Trophoblast cell (in vitro differentiated cells and primary cell): ENCODE results near the gene SLC17A8.

Experiments
- DNase-seq, 2 donors: peaks; one replicate each; pipeline ENCODE4 v3.0.0-alpha.2; 2016
- H2AFZ ChIP-seq: 2 replicates; pipeline ENCODE4 v1.6.1; 2013; ENCODE audit warnings: low read length, moderate library complexity, mild to moderate bottlenecking; ENCODE audit not compliant: insufficient read depth, poor library complexity
- H2AK5ac ChIP-seq: 2 replicates; pipeline ENCODE4 v1.6.1; 2013; ENCODE audit warnings: mild to moderate bottlenecking, low read length
- H2BK120ac ChIP-seq: 2 replicates; pipeline ENCODE4 v1.6.1; 2013; ENCODE audit warnings: low read length, mild to moderate bottlenecking, moderate library complexity; ENCODE audit not compliant: insufficient read depth, poor library complexity
- H2BK12ac ChIP-seq: 2 replicates; pipeline ENCODE4 v1.6.1; 2013; ENCODE audit warnings: mild to moderate bottlenecking, low read length, moderate library complexity
- H2BK5ac ChIP-seq: 2 replicates; pipeline ENCODE4 v1.6.1; 2013; ENCODE audit warnings: low read length, low read depth, moderate library complexity, mild to moderate bottlenecking; ENCODE audit not compliant: poor library complexity
- H3K14ac ChIP-seq: 2 replicates; pipeline ENCODE4 v1.6.1; 2013; ENCODE audit warnings: mild to moderate bottlenecking, low read length
- H3K18ac ChIP-seq: 2 replicates; pipeline ENCODE4 v1.6.1; 2013; ENCODE audit warnings: mild to moderate bottlenecking, low read length
- H3K23ac ChIP-seq: 2 replicates; pipeline ENCODE4 v1.6.1; 2013; ENCODE audit warnings: low read length
- H3K27ac ChIP-seq: 2 replicates; pipeline ENCODE4 v1.5.1; 2013; ENCODE audit warnings: low read depth, mild to moderate bottlenecking, inconsistent platforms, low read length, moderate library complexity
- H3K27me3 ChIP-seq: 2 replicates; pipeline ENCODE4 v1.6.1; 2013; ENCODE audit warnings: inconsistent platforms, mild to moderate bottlenecking, low read length, moderate library complexity; ENCODE audit not compliant: insufficient read depth
- H3K36me3 ChIP-seq, 2 experiments: 1 replicate in 1 of 2; 2 replicates in 1 of 2; pipeline ENCODE4 v1.6.1; 2013; ENCODE audit warnings: low read length in 2 of 2, mild to moderate bottlenecking in 2 of 2, moderate library complexity in 1 of 2; ENCODE audit not compliant: insufficient read depth in 2 of 2, control insufficient read depth in 1 of 2
- H3K4ac ChIP-seq: 2 replicates; pipeline ENCODE4 v1.6.1; 2013; ENCODE audit warnings: low read depth, mild to moderate bottlenecking, low read length, moderate library complexity
- H3K4me1 ChIP-seq, 2 experiments: 1 replicate in 1 of 2; 2 replicates in 1 of 2; pipeline ENCODE4 v1.6.1; 2013; ENCODE audit warnings: low read length in 2 of 2, mild to moderate bottlenecking in 2 of 2, moderate library complexity in 1 of 2; ENCODE audit not compliant: insufficient read depth in 2 of 2, control insufficient read depth in 1 of 2
- H3K4me2 ChIP-seq: 2 replicates; pipeline ENCODE4 v1.6.1; 2013; ENCODE audit warnings: inconsistent platforms, mild to moderate bottlenecking, low read length, moderate library complexity
- H3K4me3 ChIP-seq: 2 replicates; pipeline ENCODE4 v1.5.1; 2013; ENCODE audit warnings: mild to moderate bottlenecking, low read depth, low read length, inconsistent platforms
- H3K79me1 ChIP-seq: one replicate; pipeline ENCODE4 v1.6.1; 2013; ENCODE audit warnings: low read length
- H3K79me2 ChIP-seq: 2 replicates; pipeline ENCODE4 v1.6.1; 2013; ENCODE audit warnings: low read length, mild to moderate bottlenecking; ENCODE audit not compliant: control insufficient read depth, insufficient read depth, poor library complexity
- H3K9ac ChIP-seq: 2 replicates; pipeline ENCODE4 v1.6.1; 2013; ENCODE audit warnings: mild to moderate bottlenecking, low read length
- H3K9me3 ChIP-seq: 2 replicates; pipeline ENCODE4 v1.6.1; 2013; ENCODE audit warnings: low read depth, mild to moderate bottlenecking, control low read depth, inconsistent platforms, low read length; ENCODE audit not compliant: insufficient read depth
- H4K12ac ChIP-seq: 2 replicates; pipeline ENCODE4 v1.6.1; 2013; ENCODE audit warnings: low read depth, mild to moderate bottlenecking, low read length, moderate library complexity
- H4K8ac ChIP-seq: 2 replicates; pipeline ENCODE4 v1.6.1; 2013; ENCODE audit warnings: low read depth, mild to moderate bottlenecking, low read length, moderate library complexity
- H4K91ac ChIP-seq: one replicate; pipeline ENCODE4 v1.6.1; 2013; ENCODE audit warnings: low read depth, mild to moderate bottlenecking, low read length, moderate library complexity

Gene SLC17A8

DNA sequence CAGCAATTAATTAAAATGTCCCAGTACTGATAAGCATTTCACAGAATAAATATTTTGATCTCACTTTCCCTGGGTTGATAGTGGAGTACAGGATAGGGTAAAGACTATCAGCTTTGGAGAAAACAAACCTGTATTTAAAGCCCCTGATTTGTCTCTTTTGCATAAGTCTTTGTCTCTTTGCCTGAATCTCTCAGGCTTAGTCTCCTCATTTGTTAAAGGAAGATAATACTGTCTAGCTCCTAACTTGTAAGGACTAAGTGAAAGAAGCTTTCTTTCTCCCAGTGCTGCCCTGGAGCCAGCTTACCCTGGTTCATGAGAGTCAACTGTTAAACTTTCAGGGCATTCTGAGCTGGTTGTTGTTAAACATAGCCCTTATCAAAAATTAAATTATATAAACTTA, 111.3 kb downstream of the SLC17A8 start:
- Histone ChIP-seq H3K79me1 (no peaks in the 10 kb centered on the region), H2AK5ac (no peak overlapping the region), H3K4me1 (no peaks in the 10 kb centered on the region), H4K91ac (no peak overlapping the region), H2BK120ac (no peak overlapping the region), H3K36me3 (no peaks in the 10 kb centered on the region), H2BK12ac (no peak overlapping the region), H3K23ac (no peak overlapping the region), H3K79me2 (no peaks in the 10 kb centered on the region), H3K14ac (no peak overlapping the region), H3K27me3 (no peaks in the 10 kb centered on the region), H4K12ac (no peak overlapping the region), H3K4ac (no peak overlapping the region), H3K4me2 (no peak overlapping the region), H3K27ac (no peak overlapping the region), H3K9ac (no peak overlapping the region), H2BK5ac (no peak overlapping the region), H4K8ac (no peak overlapping the region), H2AFZ (no peak overlapping the region), H3K9me3 (peaks cover 2% of the 10 kb centered on the region), H3K4me3 (no peak overlapping the region), H3K18ac (no peak overlapping the region)
- DNase-seq, result no peak
